Endothelial cell of umbilical vein (primary cell): ENCODE measurements around the gene LRP2. TPM values are rescaled to one million over a fixed set of nuclear protein-coding genes. Genes with fewer than 3 reads are reported as not detected.

ENCODE experiments used
- BruUV-seq: library from RNA; stranded (reverse); fragments of 400-500 nt; replicated peaks from 2 replicates; lab custom pipeline; 2021; lab: Mats Ljungman, UMichigan
- CTCF ChIA-PET: fragments of 300-600, 350-600 bp; sonication (Branson Sonifier 250); formaldehyde crosslinking; loops from one replicate; lab custom pipeline; 2021; ENCODE audit warnings: antibody characterized with exemption, inconsistent platforms; lab: Charles Lee
- POLR2A ChIA-PET: fragments of 300-600, 350-600 bp; sonication (Branson Sonifier 250); formaldehyde crosslinking; loops from one replicate; lab custom pipeline; 2021; ENCODE audit warnings: antibody characterized with exemption, inconsistent platforms; lab: Charles Lee
- DNase-seq: peaks from one replicate; pipeline ENCODE4 v3.0.0-alpha.2; 2011; ENCODE audit warnings: low read depth, low spot score
- FAIRE-seq: peaks from 2 replicates; lab custom pipeline; 2011; peaks lifted over from hg19 to GRCh38; lab: Jason Lieb, UNC
- H2AFZ ChIP-seq: 2 replicates; pipeline ENCODE4 v1.6.0; 2012; ENCODE audit warnings: low read depth, low read length, control low read depth, inconsistent platforms
- H3K27ac ChIP-seq: 2 replicates; pipeline ENCODE4 v1.5.1; 2011; ENCODE audit warnings: low read depth, mild to moderate bottlenecking, control low read depth, low read length, moderate library complexity; ENCODE audit not compliant: insufficient read depth
- H3K27me3 ChIP-seq, 2 experiments: 2 replicates each; pipeline versions ENCODE4 v1.6.0 to v1.6.1; 2011; ENCODE audit warnings: low read length in 2 of 2, mixed read lengths in 1 of 2; ENCODE audit not compliant: control insufficient read depth in 2 of 2, insufficient read depth in 2 of 2
- H3K36me3 ChIP-seq, 2 experiments: 2 replicates in 1 of 2; 3 replicates in 1 of 2; pipeline ENCODE4 v1.5.1; 2011; ENCODE audit warnings: low read length in 2 of 2, mild to moderate bottlenecking in 1 of 2, moderate library complexity in 1 of 2; ENCODE audit not compliant: control insufficient read depth in 2 of 2, insufficient read depth in 2 of 2; ENCODE audit errors: extremely low read depth in 1 of 2
- H3K4me1 ChIP-seq: 3 replicates; pipeline ENCODE4 v1.5.1; 2011; ENCODE audit warnings: mild to moderate bottlenecking, low read length; ENCODE audit not compliant: control insufficient read depth, insufficient read depth; ENCODE audit errors: extremely low read depth
- H3K4me2 ChIP-seq: 2 replicates; pipeline ENCODE4 v1.6.1; 2011; ENCODE audit warnings: low read length, control low read depth, mixed read lengths; ENCODE audit not compliant: insufficient read depth
- H3K4me3 ChIP-seq, 3 experiments: fragments of 200-600 bp in 1 of 3; sonication (generic), shearing (Covaris generic) in 1 of 3; replicated peaks in 1 of 3; 2 replicates each; pipeline ENCODE4 v1.5.1; 2011 to 2016; ENCODE audit warnings: control low read depth in 3 of 3, low read length in 3 of 3, mild to moderate bottlenecking in 2 of 3, inconsistent platforms in 1 of 3, low read depth in 1 of 3, moderate library complexity in 1 of 3; ENCODE audit not compliant: insufficient read depth in 1 of 3
- H3K79me2 ChIP-seq: 2 replicates; pipeline ENCODE4 v1.6.0; 2012; ENCODE audit warnings: low read length, inconsistent platforms; ENCODE audit not compliant: control insufficient read depth, insufficient read depth
- H3K9ac ChIP-seq: replicated peaks from 2 replicates; pipeline ENCODE3; 2011; ENCODE audit warnings: low read length, control low read depth; ENCODE audit not compliant: insufficient read depth; ENCODE audit errors: extremely low read depth
- H3K9me1 ChIP-seq: replicated peaks from 3 replicates; pipeline ENCODE4 v1.6.0; 2011; ENCODE audit warnings: mild to moderate bottlenecking, low read length; ENCODE audit not compliant: control insufficient read depth, insufficient read depth; ENCODE audit errors: extremely low read depth
- H3K9me3 ChIP-seq: replicated peaks from 2 replicates; pipeline ENCODE4 v1.5.1; 2012; ENCODE audit warnings: low read length, inconsistent platforms; ENCODE audit not compliant: control insufficient read depth, insufficient read depth
- H4K20me1 ChIP-seq: replicated peaks from 2 replicates; pipeline ENCODE3; 2011; ENCODE audit warnings: mild to moderate bottlenecking, low read length; ENCODE audit not compliant: control insufficient read depth, insufficient read depth; ENCODE audit errors: extremely low read depth
- CTCF ChIP-seq, 2 donors: IDR thresholded peaks; 1 replicate in 1 of 2; 2 replicates in 1 of 2; pipeline ENCODE4 v1.5.1; 2011; ENCODE audit warnings: low read length in 2 of 2, mild to moderate bottlenecking in 2 of 2, moderate library complexity in 2 of 2, control low read depth in 1 of 2, inconsistent platforms in 1 of 2, low read depth in 1 of 2; ENCODE audit not compliant: insufficient read depth in 1 of 2; ENCODE audit errors: extremely low read depth in 1 of 2
- EZH2 ChIP-seq: IDR thresholded peaks from 2 replicates; pipeline ENCODE4 v1.6.1; 2012; ENCODE audit warnings: borderline replicate concordance, low read depth, mild to moderate bottlenecking, moderate library complexity, low read length, inconsistent platforms; ENCODE audit not compliant: severe bottlenecking
- FOS ChIP-seq: IDR thresholded peaks from 2 replicates; pipeline ENCODE4 v1.6.1; 2011; ENCODE audit warnings: mild to moderate bottlenecking, low read length, moderate library complexity, borderline replicate concordance; ENCODE audit not compliant: insufficient read depth
- GATA2 ChIP-seq: IDR thresholded peaks from 2 replicates; pipeline ENCODE4 v1.7.0; 2011; ENCODE audit warnings: low read depth, mild to moderate bottlenecking, moderate library complexity, mixed read lengths, low read length; ENCODE audit not compliant: insufficient read length, insufficient read depth
- JUN ChIP-seq: IDR thresholded peaks from 2 replicates; pipeline ENCODE4 v1.6.1; 2011; ENCODE audit warnings: borderline replicate concordance, low read depth; ENCODE audit not compliant: insufficient read length, insufficient read depth
- MAX ChIP-seq: IDR thresholded peaks from 2 replicates; pipeline ENCODE4 v1.6.1; 2011; ENCODE audit not compliant: insufficient read depth, insufficient read length
- MYC ChIP-seq: IDR thresholded peaks from one replicate; pipeline ENCODE4 v1.6.1; 2011; ENCODE audit warnings: mild to moderate bottlenecking, low read depth, low read length
- POLR2A ChIP-seq: IDR thresholded peaks from 2 replicates; pipeline ENCODE4 v1.6.1; 2012; ENCODE audit warnings: low read depth, mild to moderate bottlenecking, control low read depth, low read length
- POLR2AphosphoS5 ChIP-seq: IDR thresholded peaks from 2 replicates; pipeline ENCODE4 v1.6.1; 2012; ENCODE audit warnings: low read depth, mild to moderate bottlenecking, control low read depth, low read length, moderate library complexity; ENCODE audit not compliant: insufficient read depth
- dilution Hi-C: fragments of 300-500 bp; cut with MboI; formaldehyde crosslinking; loops from one replicate; pipeline ENCODE4 v1.15.0; 2019; ENCODE audit warnings: low sequenced_read_pairs; ENCODE audit not compliant: extremely low pct_ligation_motif_present
- intact Hi-C: fragments of 100-400 bp; cut with micrococcal nuclease; formaldehyde crosslinking; loops from one replicate; pipeline ENCODE4 v1.10.0; 2022
- polyA plus RNA-seq, 4 experiments: library from polyadenylated mRNA; depleted of rRNA in 3 of 4; stranded (reverse) in 3 of 4; unstranded in 1 of 4; fragments of >200 nt; gene quantifications; 2 replicates each; pipeline versions ENCODE4 v1.2.1 to v1.2.3, GENCODE V29; 2011 to 2012; ENCODE audit warnings: missing spikeins in 1 of 4
- total RNA-seq: library from RNA; stranded (reverse); gene quantifications from 2 replicates; pipeline ENCODE4 v1.2.3, GENCODE V29; 2021

The LRP2 gene
- total and polyA plus RNA-seq, 2 donors (not counting 3 experiments of a cell fraction or from before 2014, with no cell fraction given): not detected

GRCh38 chr2:169258045-169258601, 104.2 kb downstream of the LRP2 start:
- Histone ChIP-seq H3K9me3 (no peaks in the 10 kb centered on the region), H3K27ac (no peak overlapping the region), H3K36me3 (no peaks in the 10 kb centered on the region), H3K9ac (no peak overlapping the region), H3K27me3 (peaks cover 0 to 2% of the 10 kb centered on the region in 2 experiments), H3K79me2 (no peaks in the 10 kb centered on the region), H4K20me1 (no peaks in the 10 kb centered on the region), H3K9me1 (no peaks in the 10 kb centered on the region), H3K4me3 (no peak overlapping the region), H3K4me2 (no peak overlapping the region), H2AFZ (no peak overlapping the region), H3K4me1 (no peaks in the 10 kb centered on the region)
- ChIA-PET CTCF (interaction anchor here (0.8 kb wide), 2 partner anchors 18 to 36 kb away, joined by 3 read pairs; no protein-coding TSS in a partner anchor), POLR2A (no interaction called here)
- FAIRE-seq: no peak
- dilution Hi-C loops (no loop called here), intact Hi-C loops (no loop called here)
- DNase-seq: no peak
- no peak for TF ChIP-seq POLR2AphosphoS5
- no peak for TF ChIP-seq POLR2A
- TF ChIP-seq GATA2: no peak
- TF ChIP-seq EZH2: no peak
- no peak for TF ChIP-seq JUN
- TF ChIP-seq MYC: no peak
- TF ChIP-seq MAX: no peak
- no peak for TF ChIP-seq FOS
- TF ChIP-seq CTCF (IDR thresholded peaks at IDR 0.05; ENCODE audit: extremely low read depth in 1 of 2, insufficient read depth in 1 of 2, low read depth in 1 of 2, low read length in 2 of 2): no peak
- BruUV-seq: no TSS peak
